Mucosa of descending colon (tissue), 3 donors: Measurements from ENCODE around the gene SDK1. TPM values are rescaled to one million over a fixed set of nuclear protein-coding genes. Genes with fewer than 3 reads are reported as not detected.

ENCODE experiments used
- ATAC-seq: fragments of 200-7000 bp; cut with Tn5 transposase; one replicate; pipeline ENCODE4 v1.9.1; 2020; ENCODE audit warnings: mild to moderate bottlenecking, moderate library complexity
- DNase-seq, 3 donors: peaks; one replicate each; pipeline ENCODE4 v3.0.0-alpha.2; 2020
- H3K36me3 ChIP-seq: fragments of 200-600 bp; one replicate; pipeline ENCODE4 v1.8.0; 2021; ENCODE audit warnings: low read depth, mild to moderate bottlenecking
- H3K4me1 ChIP-seq: fragments of 200-600 bp; one replicate; pipeline ENCODE4 v1.8.0; 2021; ENCODE audit warnings: low read depth, mild to moderate bottlenecking
- H3K4me3 ChIP-seq: fragments of 200-600 bp; one replicate; pipeline ENCODE4 v1.8.0; 2021; ENCODE audit warnings: mild to moderate bottlenecking
- H3K9me3 ChIP-seq: fragments of 200-600 bp; one replicate; pipeline ENCODE4 v1.8.0; 2021; ENCODE audit warnings: mild to moderate bottlenecking
- intact Hi-C, 2 donors: fragments of 100-400 bp; cut with DNase I in 1 of 2; cut with micrococcal nuclease in 1 of 2; formaldehyde crosslinking; loops; one replicate each; pipeline versions ENCODE4 v1.11.0 to v1.11.1; 2022; cut with DNase I, micrococcal nuclease
- total RNA-seq, 3 donors: library from RNA; stranded (reverse); fragmentation: NEBNext Ultra II Directional in 2 of 3; extraction: Animal tissue kit (Norgen Biotek cat#: 25700) in 2 of 3; gene quantifications; one replicate each; pipeline versions ENCODE4 v1.2.1 to v1.2.4, GENCODE V29; 2021 to 2023
- TF ChIP-seq, protein P1 (sequence below): fragments of 200-600 bp; IDR thresholded peaks from one replicate; pipeline ENCODE4 v1.8.0; 2022; ENCODE audit warnings: antibody characterized with exemption, mild to moderate bottlenecking
- donor health status: DM: no; HTN: no; CAD: no; lungs with moderate emphysema.
- donor health status: DM: no; HTN: no; CAD: no.
- donor health status: DM: no; HTN: yes; CAD: no.

SDK1 gene
- total RNA-seq, 3 donors from 2014 or later = 2.7 to 20.2 (median 4.2) TPM

GRCh38 chr7:4144172-4144701, 843.2 kb downstream of the SDK1 start:
- ATAC-seq (no peak), DNase-seq (no peak)
- no peaks in the 10 kb centered on the region for H3K9me3 ChIP-seq
- TF ChIP-seq, protein P1, sequence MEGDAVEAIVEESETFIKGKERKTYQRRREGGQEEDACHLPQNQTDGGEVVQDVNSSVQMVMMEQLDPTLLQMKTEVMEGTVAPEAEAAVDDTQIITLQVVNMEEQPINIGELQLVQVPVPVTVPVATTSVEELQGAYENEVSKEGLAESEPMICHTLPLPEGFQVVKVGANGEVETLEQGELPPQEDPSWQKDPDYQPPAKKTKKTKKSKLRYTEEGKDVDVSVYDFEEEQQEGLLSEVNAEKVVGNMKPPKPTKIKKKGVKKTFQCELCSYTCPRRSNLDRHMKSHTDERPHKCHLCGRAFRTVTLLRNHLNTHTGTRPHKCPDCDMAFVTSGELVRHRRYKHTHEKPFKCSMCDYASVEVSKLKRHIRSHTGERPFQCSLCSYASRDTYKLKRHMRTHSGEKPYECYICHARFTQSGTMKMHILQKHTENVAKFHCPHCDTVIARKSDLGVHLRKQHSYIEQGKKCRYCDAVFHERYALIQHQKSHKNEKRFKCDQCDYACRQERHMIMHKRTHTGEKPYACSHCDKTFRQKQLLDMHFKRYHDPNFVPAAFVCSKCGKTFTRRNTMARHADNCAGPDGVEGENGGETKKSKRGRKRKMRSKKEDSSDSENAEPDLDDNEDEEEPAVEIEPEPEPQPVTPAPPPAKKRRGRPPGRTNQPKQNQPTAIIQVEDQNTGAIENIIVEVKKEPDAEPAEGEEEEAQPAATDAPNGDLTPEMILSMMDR = no peak
- no peak overlapping the region for H3K4me3 ChIP-seq
- no peaks in the 10 kb centered on the region for H3K36me3 ChIP-seq
- intact Hi-C loops = no loop called here
- no peaks in the 10 kb centered on the region for H3K4me1 ChIP-seq

DNA sequence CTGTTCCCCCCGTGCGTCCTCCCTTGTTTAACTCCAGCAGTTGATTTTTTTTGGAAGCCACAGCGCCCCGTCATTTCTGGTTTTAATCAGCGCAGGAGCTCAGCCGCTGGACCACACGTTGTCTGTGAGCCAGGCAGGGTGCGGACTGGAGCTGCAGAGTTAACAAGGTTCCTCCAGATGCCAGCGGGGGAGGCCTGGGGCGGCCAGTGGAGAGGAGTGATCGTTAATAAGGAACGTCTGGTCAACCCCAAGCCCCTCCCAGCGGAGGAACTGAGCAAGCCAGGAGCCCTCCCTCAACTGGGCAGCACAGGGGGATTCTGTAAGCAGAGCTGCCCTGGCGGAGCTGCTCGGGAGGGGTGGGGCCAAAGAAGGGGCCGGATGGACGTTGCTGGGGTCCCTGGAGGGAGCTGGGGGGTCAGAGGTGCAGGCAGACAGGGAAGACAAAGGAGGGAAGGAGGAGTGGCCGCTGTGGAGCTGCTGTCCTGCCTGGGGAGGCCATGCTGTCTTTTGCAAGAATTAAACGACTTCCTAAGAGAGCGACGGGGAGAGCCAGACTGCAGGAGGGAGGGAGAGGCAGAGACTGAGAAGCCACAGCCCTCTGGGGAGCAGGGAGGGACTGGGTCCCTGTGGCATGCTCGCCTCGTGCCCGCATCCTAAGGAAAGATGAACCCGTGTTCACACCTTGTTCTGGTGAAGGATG, 843.9 kb downstream of the SDK1 start:
- Histone ChIP-seq H3K9me3 (no peaks in the 10 kb centered on the region), H3K36me3 (no peaks in the 10 kb centered on the region), H3K4me3 (no peak overlapping the region), H3K4me1 (no peaks in the 10 kb centered on the region)
- peak in 1 of 3 donors; percentile 21 for DNase-seq
- intact Hi-C loops = no loop called here
- ATAC-seq = peak; percentile 31
- TF ChIP-seq, protein P1 = no peak

GRCh38 chr7:4145576-4145975, 844.5 kb downstream of the SDK1 start:
- DNase-seq = no peak
- no peaks in the 10 kb centered on the region for H3K4me1 ChIP-seq
- H3K9me3 ChIP-seq = no peaks in the 10 kb centered on the region
- ATAC-seq = no peak
- intact Hi-C loops = no loop called here
- H3K4me3 ChIP-seq = no peak overlapping the region
- no peaks in the 10 kb centered on the region for H3K36me3 ChIP-seq
- TF ChIP-seq, protein P1 = no peak

- TF ChIP-seq, protein P1 = no peak
These were observed 847.0 kb downstream of the SDK1 start for GRCh38 chr7:4147926-4148620.

DNA sequence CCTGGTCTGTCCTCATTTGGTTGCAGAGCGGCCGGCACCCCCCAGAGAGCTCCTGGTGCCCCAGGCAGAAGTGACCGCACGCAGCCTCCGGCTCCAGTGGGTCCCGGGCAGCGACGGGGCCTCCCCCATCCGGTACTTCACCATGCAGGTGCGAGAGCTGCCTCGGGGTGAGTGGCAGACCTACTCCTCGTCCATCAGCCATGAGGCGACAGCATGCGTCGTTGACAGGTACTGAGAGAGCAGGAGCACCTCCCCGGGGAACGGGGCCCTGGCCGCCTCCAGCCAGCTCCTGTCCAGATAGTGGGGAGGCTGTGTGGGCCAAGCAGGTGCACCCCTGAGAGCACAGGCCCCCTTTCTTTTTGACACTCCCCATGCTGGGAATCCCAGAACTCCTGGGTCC, 848.2 kb downstream of the SDK1 start:
- intact Hi-C loops = no loop called here
- no peaks in the 10 kb centered on the region for H3K9me3 ChIP-seq
- no peaks in the 10 kb centered on the region for H3K4me1 ChIP-seq
- H3K36me3 ChIP-seq = no peaks in the 10 kb centered on the region
- H3K4me3 ChIP-seq = no peak overlapping the region
- no peak for DNase-seq
- no peak for ATAC-seq
- TF ChIP-seq, protein P1 = no peak

More at GRCh38 chr7:4147926-4148620, 847.0 kb downstream of the SDK1 start:
- intact Hi-C loops = no loop called here
- Histone ChIP-seq H3K36me3 (no peaks in the 10 kb centered on the region), H3K4me3 (no peak overlapping the region), H3K4me1 (no peaks in the 10 kb centered on the region), H3K9me3 (no peaks in the 10 kb centered on the region)
- DNase-seq (no peak), ATAC-seq (no peak)
